AG04450 (cell line): ENCODE data around the gene BLACAT1. TPM values are rescaled to one million over a fixed set of nuclear protein-coding genes. Genes with fewer than 3 reads are reported as not detected.

Experiments used
- CTCF ChIA-PET: fragments of 300-600, 350-600 bp; formaldehyde crosslinking; extraction: SDS; loops from one replicate; lab custom pipeline; 2022; ENCODE audit warnings: antibody characterized with exemption, inconsistent platforms; lab: Charles Lee
- POLR2A ChIA-PET: fragments of 350-600 bp; formaldehyde crosslinking; extraction: SDS; loops from one replicate; lab custom pipeline; 2021; ENCODE audit warnings: antibody characterized with exemption, inconsistent platforms; lab: Yijun Ruan, JAX
- DNase-seq: peaks from one replicate; pipeline ENCODE4 v3.0.0-alpha.2; 2011; ENCODE audit warnings: low read depth, low spot score
- H3K27ac ChIP-seq: one replicate; pipeline ENCODE4 v1.5.1; 2012; ENCODE audit warnings: low read depth, low read length, control low read depth
- H3K27me3 ChIP-seq: one replicate; pipeline ENCODE4 v1.6.0; 2012; ENCODE audit warnings: low read length; ENCODE audit not compliant: control insufficient read depth, insufficient read depth
- H3K4me3 ChIP-seq: 2 replicates; pipeline ENCODE4 v1.5.1; 2011; ENCODE audit warnings: mild to moderate bottlenecking, low read depth, low read length, control low read depth
- H3K9me3 ChIP-seq: 2 replicates; pipeline ENCODE4 v1.5.1; 2012; ENCODE audit warnings: low read length; ENCODE audit not compliant: control insufficient read depth, insufficient read depth
- polyA plus RNA-seq: library from polyadenylated mRNA; depleted of rRNA; stranded (reverse); fragments of >200 nt; gene quantifications from 2 replicates; pipeline ENCODE4 v1.2.3, GENCODE V29; 2011
- TF ChIP-seq, protein P1 (sequence below): IDR thresholded peaks from 2 replicates; pipeline ENCODE4 v1.5.1; 2011; ENCODE audit warnings: low read depth, low read length, control low read depth, inconsistent platforms

Gene BLACAT1
- polyA plus RNA-seq, 1 experiment = 0.06 TPM

DNA sequence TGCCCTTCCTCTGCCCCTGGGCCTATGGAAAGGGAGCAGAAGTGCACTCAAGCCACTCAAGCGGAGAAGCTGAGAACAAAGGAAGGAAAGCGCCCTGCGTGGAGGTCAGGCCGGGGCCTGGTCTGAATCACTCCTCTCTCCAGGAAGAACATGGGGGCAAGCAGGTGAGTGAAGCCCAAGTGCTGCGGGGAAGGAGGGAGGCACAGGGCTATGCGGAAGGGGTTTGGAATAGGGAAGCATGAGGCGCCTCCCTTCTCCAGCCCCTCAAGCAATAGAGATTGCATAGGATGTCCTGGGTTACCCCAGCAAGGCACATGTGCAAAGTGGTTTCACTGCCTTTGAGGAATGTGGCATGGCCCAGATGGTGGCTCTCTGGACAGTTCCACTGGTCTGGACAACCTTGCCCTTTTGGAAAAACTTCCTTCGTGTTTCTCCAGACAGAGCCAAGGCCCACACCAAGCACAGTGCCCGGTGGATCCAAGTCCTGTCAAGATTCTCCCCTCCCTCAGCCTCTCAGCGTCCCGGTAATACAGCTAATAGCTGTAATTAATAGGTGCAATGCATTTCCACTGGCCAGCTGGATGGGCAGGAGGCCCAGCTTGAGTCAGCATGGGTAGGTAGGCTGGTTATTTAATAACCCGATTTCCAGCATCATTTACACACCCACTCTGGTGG lies 13.7 kb downstream of the BLACAT1 start:
- CTCF ChIA-PET = interaction anchor here (1.3 kb wide), 1 partner anchor 12 kb away, joined by 6 read pairs; no protein-coding TSS in a partner anchor
- DNase-seq = no peak
- H3K9me3 ChIP-seq = no peaks in the 10 kb centered on the region

GRCh38 chr1:205441716-205442050 lies 14.2 kb downstream of the BLACAT1 start:
- TF ChIP-seq, protein P1, sequence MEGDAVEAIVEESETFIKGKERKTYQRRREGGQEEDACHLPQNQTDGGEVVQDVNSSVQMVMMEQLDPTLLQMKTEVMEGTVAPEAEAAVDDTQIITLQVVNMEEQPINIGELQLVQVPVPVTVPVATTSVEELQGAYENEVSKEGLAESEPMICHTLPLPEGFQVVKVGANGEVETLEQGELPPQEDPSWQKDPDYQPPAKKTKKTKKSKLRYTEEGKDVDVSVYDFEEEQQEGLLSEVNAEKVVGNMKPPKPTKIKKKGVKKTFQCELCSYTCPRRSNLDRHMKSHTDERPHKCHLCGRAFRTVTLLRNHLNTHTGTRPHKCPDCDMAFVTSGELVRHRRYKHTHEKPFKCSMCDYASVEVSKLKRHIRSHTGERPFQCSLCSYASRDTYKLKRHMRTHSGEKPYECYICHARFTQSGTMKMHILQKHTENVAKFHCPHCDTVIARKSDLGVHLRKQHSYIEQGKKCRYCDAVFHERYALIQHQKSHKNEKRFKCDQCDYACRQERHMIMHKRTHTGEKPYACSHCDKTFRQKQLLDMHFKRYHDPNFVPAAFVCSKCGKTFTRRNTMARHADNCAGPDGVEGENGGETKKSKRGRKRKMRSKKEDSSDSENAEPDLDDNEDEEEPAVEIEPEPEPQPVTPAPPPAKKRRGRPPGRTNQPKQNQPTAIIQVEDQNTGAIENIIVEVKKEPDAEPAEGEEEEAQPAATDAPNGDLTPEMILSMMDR = no peak
- ChIA-PET CTCF (interaction anchor here (1.0 to 3.6 kb wide), 4 partner anchors 8 to 44 kb away, joined by 3 to 29 read pairs (median 6); no protein-coding TSS in a partner anchor), POLR2A (interaction anchor here (0.6 kb wide), 1 partner anchor 21 kb away, joined by 3 read pairs; no protein-coding TSS in a partner anchor)

More for the DNA sequence above, 13.7 kb downstream of the BLACAT1 start:
- POLR2A ChIA-PET = interaction anchor here (0.6 kb wide), 1 partner anchor 21 kb away, joined by 3 read pairs; no protein-coding TSS in a partner anchor
- peaks cover 27% of the 10 kb centered on the region for H3K27me3 ChIP-seq
- no peak overlapping the region for H3K4me3 ChIP-seq
- no peak overlapping the region for H3K27ac ChIP-seq
- TF ChIP-seq, protein P1 = no peak

GRCh38 chr1:205441318-205441633 lies 14.6 kb downstream of the BLACAT1 start:
- H3K9me3 ChIP-seq = no peaks in the 10 kb centered on the region
- POLR2A ChIA-PET = no interaction called here
- no peak overlapping the region for H3K4me3 ChIP-seq
- TF ChIP-seq, protein P1 = no peak
- no peak overlapping the region for H3K27ac ChIP-seq
- no peak for DNase-seq
- CTCF ChIA-PET = interaction anchor here (1.0 to 3.6 kb wide), 4 partner anchors 8 to 87 kb away, joined by 3 to 29 read pairs (median 6); no protein-coding TSS in a partner anchor
- H3K27me3 ChIP-seq = peaks cover 27% of the 10 kb centered on the region

More at GRCh38 chr1:205441716-205442050, 14.2 kb downstream of the BLACAT1 start:
- Histone ChIP-seq H3K4me3 (no peak overlapping the region), H3K9me3 (no peaks in the 10 kb centered on the region), H3K27ac (no peak overlapping the region), H3K27me3 (peaks cover 27% of the 10 kb centered on the region)
- DNase-seq = no peak

GRCh38 chr1:205440476-205441317 lies 15.1 kb downstream of the BLACAT1 start:
- POLR2A ChIA-PET = no interaction called here
- no peak overlapping the region for H3K4me3 ChIP-seq
- H3K9me3 ChIP-seq = no peaks in the 10 kb centered on the region
- CTCF ChIA-PET = interaction anchor here (1.0 to 3.6 kb wide), 5 partner anchors 9 to 87 kb away, joined by 3 to 29 read pairs (median 4); no protein-coding TSS in a partner anchor
- H3K27ac ChIP-seq = no peak overlapping the region
- no peak for DNase-seq
- TF ChIP-seq, protein P1 = no peak
- H3K27me3 ChIP-seq = peaks cover 33% of the 10 kb centered on the region
